NT2/D1 (cell line): ENCODE data around the gene HNRNPD.

ENCODE experiments used
- SUZ12 ChIP-seq: IDR thresholded peaks from 2 replicates; pipeline ENCODE4 v1.6.1; 2011; ENCODE audit not compliant: insufficient read length, insufficient read depth; ENCODE audit errors: extremely low read depth
- YY1 ChIP-seq: IDR thresholded peaks from 2 replicates; pipeline ENCODE4 v1.6.1; 2011; ENCODE audit not compliant: insufficient read length, insufficient read depth
- ZNF274 ChIP-seq: IDR thresholded peaks from 2 replicates; pipeline ENCODE4 v1.6.1; 2011; ENCODE audit warnings: mild to moderate bottlenecking, low read depth, low read length

DNA sequence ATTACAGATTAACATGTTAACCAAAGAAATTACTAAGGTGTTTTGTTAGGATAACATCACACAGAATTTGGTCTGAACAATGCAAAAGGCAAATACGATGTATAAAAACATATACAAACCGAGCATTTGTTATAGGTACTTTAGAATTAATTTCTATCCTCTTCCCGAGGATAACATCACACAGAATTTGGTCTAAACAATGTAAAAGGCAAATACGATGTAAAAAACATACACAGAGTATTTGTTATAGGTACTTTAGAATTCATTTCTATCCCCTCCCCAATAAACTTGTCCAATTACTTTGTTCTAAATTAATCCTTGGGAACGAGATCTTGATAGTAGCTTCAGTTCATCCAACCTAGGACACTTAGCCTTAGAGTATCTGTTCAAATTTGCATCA is 48.8 kb upstream of the HNRNPD start:
- no peak for TF ChIP-seq ZNF274
- no peak for TF ChIP-seq YY1
- TF ChIP-seq SUZ12: no peak
